Activated CD4-positive, alpha-beta T cell treated with anti-CD3 and anti-CD28 coated beads, Interleukin-2, amount 10 ng/mL, durations not matched to agents 24 days and 14 days (primary cell): ENCODE data around the gene PRAC2. TPM values are rescaled to one million over a fixed set of nuclear protein-coding genes. Genes with fewer than 3 reads are reported as not detected.

Source experiments
- DNase-seq: peaks from one replicate; pipeline ENCODE4 v3.0.0; 2022
- H3K27ac Mint-ChIP-seq: one replicate; pipeline ENCODE4 v1.8.0; 2022; ENCODE audit warnings: mild to moderate bottlenecking, mixed read lengths
- H3K27me3 Mint-ChIP-seq: one replicate; pipeline ENCODE4 v1.8.0; 2022; ENCODE audit warnings: mixed read lengths
- H3K36me3 Mint-ChIP-seq: one replicate; pipeline ENCODE4 v1.8.0; 2022; ENCODE audit warnings: low read depth, mild to moderate bottlenecking, mixed read lengths
- H3K4me1 Mint-ChIP-seq: one replicate; pipeline ENCODE4 v1.8.0; 2021; ENCODE audit warnings: mixed read lengths
- H3K4me3 Mint-ChIP-seq: one replicate; pipeline ENCODE4 v1.8.0; 2022; ENCODE audit warnings: mild to moderate bottlenecking, moderate library complexity, mixed read lengths
- H3K9me3 Mint-ChIP-seq: one replicate; pipeline ENCODE4 v1.8.0; 2021; ENCODE audit warnings: mixed read lengths
- intact Hi-C: fragments of 100-400 bp; cut with micrococcal nuclease; formaldehyde crosslinking; loops from one replicate; pipeline ENCODE4 v1.15.1; 2023
- total RNA-seq: library from RNA; stranded (reverse); gene quantifications from 2 replicates; pipeline ENCODE4 v1.2.3, GENCODE V29; 2022

The PRAC2 gene
- total RNA-seq, 1 donor from 2014 or later, result not detected

GRCh38 chr17:48769009-48769675, 46.2 kb downstream of the PRAC2 start:
- H3K27me3 Mint-ChIP-seq, result peaks cover 34% of the 10 kb centered on the region
- intact Hi-C loops, result no loop called here
- no peaks in the 10 kb centered on the region for H3K9me3 Mint-ChIP-seq
- no peak overlapping the region for H3K27ac Mint-ChIP-seq
- DNase-seq, result no peak
- peaks cover 5% of the 10 kb centered on the region for H3K4me1 Mint-ChIP-seq
- no peak overlapping the region for H3K4me3 Mint-ChIP-seq
- H3K36me3 Mint-ChIP-seq, result no peaks in the 10 kb centered on the region

GRCh38 chr17:48770954-48771353, 48.0 kb downstream of the PRAC2 start:
- H3K9me3 Mint-ChIP-seq, result no peaks in the 10 kb centered on the region
- peaks cover 5% of the 10 kb centered on the region for H3K4me1 Mint-ChIP-seq
- H3K36me3 Mint-ChIP-seq, result no peaks in the 10 kb centered on the region
- intact Hi-C loops, result no loop called here
- H3K4me3 Mint-ChIP-seq, result no peak overlapping the region
- H3K27ac Mint-ChIP-seq, result no peak overlapping the region
- DNase-seq, result no peak
- peaks cover 39% of the 10 kb centered on the region for H3K27me3 Mint-ChIP-seq

DNA sequence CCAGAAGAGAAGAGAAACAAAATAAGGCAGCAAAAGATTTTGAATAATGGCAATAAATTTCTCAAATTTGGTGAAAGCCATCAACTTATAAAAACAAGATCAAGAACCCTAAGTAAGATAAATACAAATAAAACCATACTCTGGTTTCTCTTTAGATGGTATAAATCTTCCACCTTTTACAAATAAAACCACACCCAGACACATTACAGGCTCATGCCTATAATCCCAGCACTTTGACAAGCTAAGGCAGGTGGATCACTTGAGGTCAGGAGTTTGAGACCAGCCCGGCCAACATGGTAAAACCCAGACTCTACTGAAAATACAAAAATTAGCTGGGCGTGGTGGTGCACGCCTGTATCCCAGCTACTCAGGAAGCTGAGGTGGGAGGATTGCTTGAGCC, 50.3 kb downstream of the PRAC2 start:
- Mint-ChIP-seq H3K27ac (no peak overlapping the region), H3K4me3 (no peak overlapping the region), H3K27me3 (peaks cover 35% of the 10 kb centered on the region), H3K4me1 (peaks cover 5% of the 10 kb centered on the region), H3K9me3 (no peaks in the 10 kb centered on the region), H3K36me3 (no peaks in the 10 kb centered on the region)
- intact Hi-C loops, result no loop called here
- no peak for DNase-seq

Other genes starting within 250 kb of the PRAC2 start
- not detected in 2 replicates for gene HOXB1, start 192.2 kb upstream of the PRAC2 start, total RNA-seq
- gene HOXB2, start 178.1 kb upstream of the PRAC2 start, total RNA-seq, result 26.0 and 28.1 TPM in 2 replicates
- 3.1 and 3.6 TPM in 2 replicates for gene HOXB4, start 144.8 kb upstream of the PRAC2 start, total RNA-seq
- 3.6 and 3.7 TPM in 2 replicates for gene HOXB3, start 132.9 kb upstream of the PRAC2 start, total RNA-seq
- gene HOXB5, start 129.4 kb upstream of the PRAC2 start, total RNA-seq, result not detected in 2 replicates
- gene HOXB6, start 118.2 kb upstream of the PRAC2 start, total RNA-seq, result 0.33 and 0.36 TPM in 2 replicates
- 0.30 and 0.36 TPM in 2 replicates for gene HOXB7, start 112.2 kb upstream of the PRAC2 start, total RNA-seq
- gene HOXB8, start 107.9 kb upstream of the PRAC2 start, total RNA-seq, result not detected in 2 replicates
- gene HOXB9, start 96.8 kb upstream of the PRAC2 start, total RNA-seq, result 0.21 and 0.30 TPM in 2 replicates
- gene PRAC1, start 667 bp upstream of the PRAC2 start, total RNA-seq, result not detected in 2 replicates
- gene HOXB13, start 5.6 kb downstream of the PRAC2 start, total RNA-seq, result not detected in 2 replicates
- not detected in 2 replicates for gene TTLL6, start 94.0 kb downstream of the PRAC2 start, total RNA-seq
- 48.1 and 52.8 TPM in 2 replicates for gene CALCOCO2, start 107.8 kb downstream of the PRAC2 start, total RNA-seq
- gene ATP5MC1, start 169.6 kb downstream of the PRAC2 start, total RNA-seq, result 160 and 176 TPM in 2 replicates
- gene UBE2Z, start 185.2 kb downstream of the PRAC2 start, total RNA-seq, result 89.3 and 91.4 TPM in 2 replicates
- 143 and 147 TPM in 2 replicates for gene SNF8, start 221.7 kb downstream of the PRAC2 start, total RNA-seq
- gene GIP, start 245.4 kb downstream of the PRAC2 start, total RNA-seq, result not detected in 2 replicates